WI38 (cell line): ENCODE results near the gene SH2B2.
A peak's percentile ranks its signal among the peaks of the same experiment; 100 is the strongest.

Source experiments
- H3K4me3 ChIP-seq: 2 replicates; pipeline ENCODE4 v1.5.1; 2011; ENCODE audit warnings: low read depth, mild to moderate bottlenecking, control low read depth, low read length
- TF ChIP-seq, protein P1 (sequence below): IDR thresholded peaks from 2 replicates; pipeline ENCODE4 v1.5.1; 2012; ENCODE audit warnings: low read depth, mild to moderate bottlenecking, control low read depth, low read length

Gene SH2B2

GRCh38 chr7:102286237-102287110, at the start of gene SH2B2:
Gene SH2B2, plus strand, starts transcription at chr7:102286868. Its CDS starts 13,683 bp downstream, at chr7:102300551.
- H3K4me3 ChIP-seq, result peak within 1 kb of the TSS; percentile 72
- TF ChIP-seq, protein P1, sequence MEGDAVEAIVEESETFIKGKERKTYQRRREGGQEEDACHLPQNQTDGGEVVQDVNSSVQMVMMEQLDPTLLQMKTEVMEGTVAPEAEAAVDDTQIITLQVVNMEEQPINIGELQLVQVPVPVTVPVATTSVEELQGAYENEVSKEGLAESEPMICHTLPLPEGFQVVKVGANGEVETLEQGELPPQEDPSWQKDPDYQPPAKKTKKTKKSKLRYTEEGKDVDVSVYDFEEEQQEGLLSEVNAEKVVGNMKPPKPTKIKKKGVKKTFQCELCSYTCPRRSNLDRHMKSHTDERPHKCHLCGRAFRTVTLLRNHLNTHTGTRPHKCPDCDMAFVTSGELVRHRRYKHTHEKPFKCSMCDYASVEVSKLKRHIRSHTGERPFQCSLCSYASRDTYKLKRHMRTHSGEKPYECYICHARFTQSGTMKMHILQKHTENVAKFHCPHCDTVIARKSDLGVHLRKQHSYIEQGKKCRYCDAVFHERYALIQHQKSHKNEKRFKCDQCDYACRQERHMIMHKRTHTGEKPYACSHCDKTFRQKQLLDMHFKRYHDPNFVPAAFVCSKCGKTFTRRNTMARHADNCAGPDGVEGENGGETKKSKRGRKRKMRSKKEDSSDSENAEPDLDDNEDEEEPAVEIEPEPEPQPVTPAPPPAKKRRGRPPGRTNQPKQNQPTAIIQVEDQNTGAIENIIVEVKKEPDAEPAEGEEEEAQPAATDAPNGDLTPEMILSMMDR, result no peak

- TF ChIP-seq, protein P1, result no peak
- no peak overlapping the region for H3K4me3 ChIP-seq
Observed at GRCh38 chr7:102239206-102239820, 47.4 kb upstream of the SH2B2 start.

DNA sequence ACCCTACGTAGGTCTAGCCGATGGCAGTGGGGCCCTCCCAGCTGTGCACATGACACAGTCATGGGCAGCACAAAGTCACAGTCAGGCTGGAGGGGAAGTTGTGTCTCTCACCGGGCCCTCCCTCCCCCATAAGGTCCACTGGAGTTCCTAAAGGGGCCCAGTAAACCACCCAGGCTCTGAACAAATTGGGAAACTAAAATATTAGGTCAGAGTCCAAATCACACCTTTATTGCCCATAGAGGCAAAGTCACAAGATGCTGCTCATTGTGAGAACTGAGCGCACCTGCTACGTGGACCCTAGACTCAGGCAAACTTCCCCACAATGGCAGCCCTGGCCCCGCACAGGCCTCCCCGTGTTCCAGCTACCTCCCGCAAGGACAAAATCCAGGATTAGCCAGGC, 45.2 kb upstream of the SH2B2 start:
- TF ChIP-seq, protein P1, result no peak
- no peak overlapping the region for H3K4me3 ChIP-seq

GRCh38 chr7:102244601-102245000, 42.1 kb upstream of the SH2B2 start:
- no peak overlapping the region for H3K4me3 ChIP-seq
- TF ChIP-seq, protein P1, result no peak

DNA sequence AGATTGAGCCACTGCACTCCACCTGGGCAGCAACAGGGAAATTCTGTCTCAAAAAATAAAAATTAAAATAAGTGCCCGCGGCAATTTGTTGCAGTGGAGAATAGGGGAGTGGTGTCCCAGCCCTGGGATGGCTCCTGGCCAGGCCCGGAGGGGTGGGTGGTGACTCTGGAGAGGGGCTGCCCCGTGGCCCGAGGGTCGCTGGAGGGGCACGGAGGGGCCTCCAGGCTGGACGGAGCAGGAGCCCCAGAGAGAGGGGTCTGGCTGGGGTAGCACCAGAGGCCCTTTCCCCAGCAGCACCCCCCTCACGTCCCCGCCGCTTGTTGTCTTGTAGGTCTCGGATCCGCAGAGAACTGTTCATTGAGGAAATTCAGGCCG, 38.6 kb upstream of the SH2B2 start:
- H3K4me3 ChIP-seq, result no peak overlapping the region
- TF ChIP-seq, protein P1, result no peak

DNA sequence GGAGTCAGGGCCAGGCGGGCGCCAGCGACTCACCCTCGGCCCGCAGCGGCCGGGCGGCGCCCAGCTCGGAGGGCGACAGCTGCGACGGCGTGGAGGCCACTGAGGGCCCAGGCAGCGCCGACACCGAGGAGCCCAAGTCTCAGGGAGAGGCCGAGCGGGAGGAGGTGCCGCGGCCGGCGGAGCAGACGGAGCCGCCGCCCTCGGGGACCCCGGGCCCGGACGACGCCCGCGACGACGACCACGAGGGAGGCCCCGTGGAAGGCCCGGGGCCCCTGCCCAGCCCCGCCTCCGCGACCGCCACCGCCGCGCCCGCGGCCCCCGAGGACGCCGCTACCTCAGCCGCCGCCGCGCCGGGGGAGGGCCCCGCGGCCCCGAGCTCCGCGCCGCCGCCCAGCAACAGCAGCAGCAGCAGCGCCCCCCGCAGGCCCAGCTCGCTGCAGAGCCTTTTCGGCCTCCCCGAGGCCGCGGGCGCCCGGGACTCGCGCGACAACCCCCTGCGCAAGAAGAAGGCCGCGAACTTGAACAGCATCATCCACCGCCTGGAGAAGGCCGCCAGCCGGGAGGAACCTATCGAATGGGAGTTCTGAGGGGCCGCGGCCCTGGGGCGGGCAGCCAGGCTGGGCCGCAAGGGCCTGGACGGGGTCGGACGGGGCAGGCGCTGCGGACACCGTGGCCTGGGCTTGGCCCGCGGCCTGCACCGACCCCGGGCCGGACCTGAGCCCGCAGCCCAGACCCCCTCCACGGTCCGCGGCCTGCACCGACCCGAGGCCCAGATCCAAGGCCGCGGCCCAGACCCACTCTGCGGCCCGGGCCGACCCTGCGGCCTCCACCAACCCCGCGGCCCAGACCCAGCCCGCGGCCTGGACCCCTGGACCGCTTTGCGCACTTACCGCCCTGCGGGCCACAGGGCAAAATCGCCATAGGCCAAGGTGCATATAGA, 37.9 kb upstream of the SH2B2 start:
- TF ChIP-seq, protein P1, result no peak
- no peak overlapping the region for H3K4me3 ChIP-seq
